WTC11 (cell line): ENCODE results near the gene ERICH4. TPM values are rescaled to one million over a fixed set of nuclear protein-coding genes. Genes with fewer than 3 reads are reported as not detected.

Source experiments
- CREM ChIP-seq: sonication (generic); formaldehyde crosslinking; IDR thresholded peaks from 2 replicates; pipeline ENCODE4 v1.8.1; 2022; ENCODE audit warnings: mild to moderate bottlenecking, missing genetic modification reagents, moderate library complexity
- E2F4 ChIP-seq: sonication (generic); formaldehyde crosslinking; IDR thresholded peaks from 2 replicates; pipeline ENCODE4 v1.8.1; 2022; ENCODE audit warnings: low read depth, mild to moderate bottlenecking, moderate library complexity, missing genetic modification reagents, borderline replicate concordance
- EMX1 ChIP-seq: fragments of 250-450 bp; sonication (Bioruptor Pico); IDR thresholded peaks from 2 replicates; pipeline ENCODE4 v1.8.0; 2021; ENCODE audit warnings: mild to moderate bottlenecking
- ERG ChIP-seq: fragments of 250-450 bp; sonication (Bioruptor Pico); IDR thresholded peaks from 2 replicates; pipeline ENCODE4 v1.8.0; 2021; ENCODE audit warnings: mild to moderate bottlenecking
- ETV6 ChIP-seq: sonication (generic); formaldehyde crosslinking; IDR thresholded peaks from 2 replicates; pipeline ENCODE4 v1.8.1; 2022; ENCODE audit warnings: mild to moderate bottlenecking, missing genetic modification reagents
- FOXK1 ChIP-seq: sonication (generic); formaldehyde crosslinking; IDR thresholded peaks from 2 replicates; pipeline ENCODE4 v1.8.0; 2022; ENCODE audit warnings: mild to moderate bottlenecking, moderate library complexity, missing genetic modification reagents
- GABPB1 ChIP-seq: sonication (generic); formaldehyde crosslinking; IDR thresholded peaks from 2 replicates; pipeline ENCODE4 v1.8.1; 2023; ENCODE audit warnings: mild to moderate bottlenecking, missing genetic modification reagents
- GTF2I ChIP-seq: fragments of 250-450 bp; sonication (Bioruptor Pico); conservative IDR thresholded peaks from 2 replicates; pipeline ENCODE4 v1.4.0; 2021; ENCODE audit warnings: mild to moderate bottlenecking
- IRF2 ChIP-seq: sonication (generic); formaldehyde crosslinking; IDR thresholded peaks from 2 replicates; pipeline ENCODE4 v1.8.0; 2022; ENCODE audit warnings: low read depth, missing genetic modification reagents, borderline replicate concordance
- KAT7 ChIP-seq: sonication (generic); formaldehyde crosslinking; IDR thresholded peaks from 2 replicates; pipeline ENCODE4 v1.8.1; 2023; ENCODE audit warnings: missing genetic modification reagents, mild to moderate bottlenecking, borderline replicate concordance
- MAX ChIP-seq: sonication (generic); formaldehyde crosslinking; IDR thresholded peaks from 2 replicates; pipeline ENCODE4 v1.8.0; 2022; ENCODE audit warnings: mild to moderate bottlenecking, missing genetic modification reagents
- MXD4 ChIP-seq: fragments of 250-450 bp; sonication (Bioruptor Pico); IDR thresholded peaks from 2 replicates; pipeline ENCODE4 v1.8.0; 2021; ENCODE audit warnings: mild to moderate bottlenecking, moderate library complexity, borderline replicate concordance
- NFYB ChIP-seq: sonication (generic); formaldehyde crosslinking; conservative IDR thresholded peaks from 2 replicates; pipeline ENCODE4 v1.8.0; 2022; ENCODE audit warnings: low read depth, missing genetic modification reagents
- OVOL2 ChIP-seq: fragments of 250-450 bp; sonication (Bioruptor Pico); IDR thresholded peaks from 2 replicates; pipeline ENCODE4 v1.9.0; 2021; ENCODE audit warnings: mild to moderate bottlenecking, borderline replicate concordance
- PRRX2 ChIP-seq: fragments of 250-450 bp; sonication (Bioruptor Pico); IDR thresholded peaks from 2 replicates; pipeline ENCODE4 v1.8.0; 2021; ENCODE audit warnings: mild to moderate bottlenecking
- RELA ChIP-seq: sonication (generic); formaldehyde crosslinking; IDR thresholded peaks from 2 replicates; pipeline ENCODE4 v1.8.1; 2022; ENCODE audit warnings: missing genetic modification reagents, mild to moderate bottlenecking, borderline replicate concordance
- RORB ChIP-seq: fragments of 250-450 bp; sonication (Bioruptor Pico); IDR thresholded peaks from 2 replicates; pipeline ENCODE4 v1.9.0; 2021; ENCODE audit warnings: mild to moderate bottlenecking
- SP1 ChIP-seq: sonication (generic); formaldehyde crosslinking; conservative IDR thresholded peaks from 2 replicates; pipeline ENCODE4 v1.8.1; 2022; ENCODE audit warnings: missing genetic modification reagents
- TCF7 ChIP-seq: sonication (generic); formaldehyde crosslinking; IDR thresholded peaks from 2 replicates; pipeline ENCODE4 v1.8.0; 2022; ENCODE audit warnings: mild to moderate bottlenecking, low read depth, missing genetic modification reagents, moderate library complexity
- TEAD4 ChIP-seq: sonication (generic); formaldehyde crosslinking; IDR thresholded peaks from 2 replicates; pipeline ENCODE4 v1.8.0; 2022; ENCODE audit warnings: mild to moderate bottlenecking, missing genetic modification reagents
- ZMAT4 ChIP-seq: fragments of 250-450 bp; sonication (Bioruptor Pico); IDR thresholded peaks from 2 replicates; pipeline ENCODE4 v1.9.0; 2021; ENCODE audit warnings: mild to moderate bottlenecking
- ZNF232 ChIP-seq: sonication (generic); formaldehyde crosslinking; IDR thresholded peaks from 2 replicates; pipeline ENCODE4 v1.8.0; 2022; ENCODE audit warnings: mild to moderate bottlenecking, missing genetic modification reagents
- ZNF425 ChIP-seq: fragments of 250-450 bp; sonication (Bioruptor Pico); conservative IDR thresholded peaks from 2 replicates; pipeline ENCODE4 v1.9.0; 2021; ENCODE audit warnings: mild to moderate bottlenecking
- ZNF512 ChIP-seq: sonication (generic); formaldehyde crosslinking; IDR thresholded peaks from 2 replicates; pipeline ENCODE4 v1.8.1; 2022; ENCODE audit warnings: missing genetic modification reagents, borderline replicate concordance
- ZSCAN18 ChIP-seq: fragments of 250-450 bp; sonication (Bioruptor Pico); IDR thresholded peaks from 2 replicates; pipeline ENCODE4 v2.1.2; 2022; ENCODE audit warnings: mild to moderate bottlenecking, moderate library complexity
- total RNA-seq: library from RNA; stranded (reverse); gene quantifications from 3 replicates; pipeline ENCODE4 v1.2.3, GENCODE V29; 2021

Gene ERICH4
- total RNA-seq, 1 experiment from 2014 or later: 0.24 TPM

GRCh38 chr19:41439441-41440222 is 3.3 kb upstream of the ERICH4 start, which contains the start of gene DMAC2 (continued):
- no peak for TF ChIP-seq ZNF512
- TF ChIP-seq RELA: no peak
- TF ChIP-seq ETV6 (CRISPR knock-in tag): peak; percentile 58; the same call in 1 of the 2 replicates
- TF ChIP-seq MAX: peak; percentile 53; the same call in 1 of the 2 replicates
- no peak for TF ChIP-seq IRF2 (CRISPR knock-in tag)
- peak; percentile 35; the same call in 1 of the 2 replicates for TF ChIP-seq FOXK1 (CRISPR knock-in tag)
- TF ChIP-seq ZNF232 (CRISPR knock-in tag): 0 out of 2 replicates have a peak, but pooled peaks have one; percentile 50
- no peak for TF ChIP-seq E2F4 (CRISPR knock-in tag)
- TF ChIP-seq ZSCAN18: no peak
- peak; percentile 85 for TF ChIP-seq SP1 (CRISPR knock-in tag)
- TF ChIP-seq ZNF425: no peak
- TF ChIP-seq GTF2I (CRISPR knock-in tag): no peak
- peak; percentile 58 for TF ChIP-seq NFYB (CRISPR knock-in tag)
- TF ChIP-seq GABPB1: peak; percentile 66; the same call in 1 of the 2 replicates
- TF ChIP-seq EMX1 (CRISPR knock-in tag): no peak
- no peak for TF ChIP-seq ERG
- no peak for TF ChIP-seq ZMAT4 (CRISPR knock-in tag)
- no peak for TF ChIP-seq KAT7
- no peak for TF ChIP-seq MXD4 (CRISPR knock-in tag)
- no peak for TF ChIP-seq RORB (CRISPR knock-in tag)
- no peak for TF ChIP-seq OVOL2 (CRISPR knock-in tag)
- TF ChIP-seq CREM (CRISPR knock-in tag): 0 out of 2 replicates have a peak, but pooled peaks have one; percentile 42
- TF ChIP-seq TEAD4 (CRISPR knock-in tag): 0 out of 2 replicates have a peak, but pooled peaks have one; percentile 56
- TF ChIP-seq TCF7 (CRISPR knock-in tag): no peak
- TF ChIP-seq PRRX2 (CRISPR knock-in tag): no peak
- TF ChIP-seq, all 79 proteins: peak for 13
